ENCODE measurements around the gene TRPV2.

TRPV2 gene

DNA sequence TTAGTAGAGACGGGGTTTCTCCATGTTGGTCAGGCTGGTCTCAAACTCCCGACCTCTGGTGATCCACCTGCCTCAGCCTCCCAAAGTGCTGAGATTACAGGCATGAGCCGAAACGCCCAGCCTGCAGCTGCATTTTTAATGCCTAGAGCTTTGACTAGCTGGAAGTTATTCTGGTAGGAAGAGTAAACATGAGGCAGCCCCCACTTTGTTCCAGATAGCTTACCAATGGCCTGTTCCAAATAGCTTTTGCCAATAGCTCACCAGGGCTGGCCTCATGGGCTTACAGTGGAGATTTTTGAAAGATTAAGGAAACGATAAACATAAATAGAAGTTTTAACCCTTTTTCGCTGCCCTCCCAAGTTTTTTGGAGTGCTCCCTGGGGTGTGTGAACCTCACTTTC is 9.8 kb downstream of the TRPV2 start:
- Histone ChIP-seq H3K27me3 (no peaks in the 10 kb centered on the region), H3K27ac (no peak overlapping the region), H3K4me3 (no peak overlapping the region), H3K4me1 (peaks cover 0 to 7% (median 4%) of the 10 kb centered on the region in 4 donors), H3K9me3 (no peaks in the 10 kb centered on the region), H3K36me3 (peaks cover 49 to 68% (median 51%) of the 10 kb centered on the region in 3 donors)
- intact Hi-C loops (cut with DNase I; ENCODE audit: low total_unique reads): no loop called here
- TF ChIP-seq CTCF (IDR thresholded peaks at IDR 0.05): no peak
- no peak for DNase-seq

- Histone ChIP-seq H3K4me1 (no peaks in the 10 kb centered on the region), H3K27me3 (no peaks in the 10 kb centered on the region), H3K36me3 (peaks cover 49 to 68% (median 51%) of the 10 kb centered on the region in 3 donors), H3K4me3 (no peak overlapping the region), H3K27ac (no peak overlapping the region), H3K9me3 (no peaks in the 10 kb centered on the region)
- no peak for DNase-seq
- no peak for TF ChIP-seq CTCF (IDR thresholded peaks at IDR 0.05)
- intact Hi-C loops (cut with DNase I; ENCODE audit: low total_unique reads): no loop called here
Measured at GRCh38 chr17:16425698-16426659, 10.6 kb downstream of the TRPV2 start.

GRCh38 chr17:16427020-16427419 is 11.6 kb downstream of the TRPV2 start:
- Histone ChIP-seq H3K27me3 (no peaks in the 10 kb centered on the region), H3K36me3 (peaks cover 51 to 74% (median 53%) of the 10 kb centered on the region in 3 donors), H3K4me3 (no peak overlapping the region), H3K27ac (no peak overlapping the region), H3K9me3 (no peaks in the 10 kb centered on the region), H3K4me1 (no peaks in the 10 kb centered on the region)
- intact Hi-C loops (cut with DNase I; ENCODE audit: low total_unique reads): no loop called here
- DNase-seq: no peak
- TF ChIP-seq CTCF (IDR thresholded peaks at IDR 0.05): no peak

- no peak for DNase-seq
- TF ChIP-seq CTCF (IDR thresholded peaks at IDR 0.05): no peak
- intact Hi-C loops (cut with DNase I; ENCODE audit: low total_unique reads): no loop called here
- Histone ChIP-seq H3K4me3 (no peak overlapping the region), H3K9me3 (no peaks in the 10 kb centered on the region), H3K27ac (no peak overlapping the region), H3K27me3 (no peaks in the 10 kb centered on the region), H3K36me3 (peaks cover 40 to 62% (median 47%) of the 10 kb centered on the region in 3 donors), H3K4me1 (no peaks in the 10 kb centered on the region)
Measured at GRCh38 chr17:16428098-16428882, 12.9 kb downstream of the TRPV2 start.

DNA sequence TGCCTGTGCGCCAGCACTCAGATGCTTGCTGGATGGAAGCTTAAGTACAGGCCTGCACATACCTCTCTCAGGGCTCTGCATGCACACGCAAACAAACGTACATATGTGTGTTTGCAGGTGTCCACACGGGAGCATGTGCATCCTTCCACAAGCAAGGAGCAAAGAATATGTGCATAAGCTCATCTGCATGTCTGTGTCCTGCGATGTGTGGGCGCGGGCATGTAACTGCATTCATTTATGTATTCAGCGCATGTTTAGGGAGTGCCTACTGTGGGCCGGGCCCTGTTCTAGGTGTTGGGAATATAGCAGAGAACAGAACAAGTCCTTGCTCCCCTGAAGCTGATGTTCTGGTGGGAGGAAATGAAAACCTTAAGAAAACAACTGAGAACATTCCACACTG is 13.7 kb downstream of the TRPV2 start:
- no peaks in the 10 kb centered on the region for H3K27me3 ChIP-seq
- H3K27ac ChIP-seq: no peak overlapping the region
- TF ChIP-seq CTCF (IDR thresholded peaks at IDR 0.05): no peak
- H3K36me3 ChIP-seq: peaks cover 32 to 54% (median 44%) of the 10 kb centered on the region in 3 donors
- no peak overlapping the region for H3K4me3 ChIP-seq
- no peaks in the 10 kb centered on the region for H3K9me3 ChIP-seq
- no peaks in the 10 kb centered on the region for H3K4me1 ChIP-seq
- DNase-seq: no peak
- intact Hi-C loops (cut with DNase I; ENCODE audit: low total_unique reads): no loop called here
